Common myeloid progenitor, CD34-positive (primary cell): ENCODE results near the gene LNX2.
A peak's percentile ranks its signal among the peaks of the same experiment; 100 is the strongest.

Experiments
- CTCF ChIA-PET: fragments of 350-600 bp; sonication (Branson Sonifier 250); formaldehyde crosslinking; loops from one replicate; lab custom pipeline; 2021; ENCODE audit warnings: antibody characterized with exemption; lab: Charles Lee
- POLR2A ChIA-PET: fragments of 350-600 bp; sonication (Branson Sonifier 250); formaldehyde crosslinking; loops from one replicate; lab custom pipeline; 2021; ENCODE audit warnings: antibody characterized with exemption; lab: Charles Lee
- DNase-seq, 3 donors: peaks; one replicate each; pipeline versions ENCODE4 v3.0.0 to v3.0.0-alpha.2; 2013
- H3K27ac ChIP-seq, 2 experiments: 1 replicate in 1 of 2; 2 replicates in 1 of 2; pipeline ENCODE4 v1.7.0; 2013; ENCODE audit warnings: inconsistent platforms in 2 of 2, low read length in 2 of 2, mild to moderate bottlenecking in 2 of 2, low read depth in 1 of 2, moderate library complexity in 1 of 2; ENCODE audit not compliant: severe bottlenecking in 2 of 2, insufficient read depth in 1 of 2, poor library complexity in 1 of 2
- H3K27me3 ChIP-seq, 5 experiments: replicated peaks in 2 of 5; 1 replicate in 3 of 5; 2 replicates in 2 of 5; pipeline versions ENCODE4 v1.6.1 to v1.7.0; 2013; ENCODE audit warnings: low read length in 4 of 5, mild to moderate bottlenecking in 2 of 5, moderate library complexity in 2 of 5, inconsistent platforms in 1 of 5; ENCODE audit not compliant: insufficient read depth in 5 of 5, control insufficient read depth in 4 of 5
- H3K36me3 ChIP-seq, 4 experiments: 1 replicate in 2 of 4; 2 replicates in 2 of 4; pipeline versions ENCODE4 v1.6.1 to v1.7.0; 2013; ENCODE audit warnings: low read length in 3 of 4, control low read depth in 1 of 4, mild to moderate bottlenecking in 1 of 4; ENCODE audit not compliant: control insufficient read depth in 4 of 4, insufficient read depth in 4 of 4
- H3K4me1 ChIP-seq, 4 experiments: 1 replicate in 3 of 4; 2 replicates in 1 of 4; pipeline versions ENCODE4 v1.6.1 to v1.7.1; 2013; ENCODE audit warnings: low read length in 3 of 4, mild to moderate bottlenecking in 3 of 4, control low read depth in 1 of 4, inconsistent platforms in 1 of 4, moderate library complexity in 1 of 4; ENCODE audit not compliant: control insufficient read depth in 4 of 4, insufficient read depth in 4 of 4; ENCODE audit errors: control extremely low read depth in 1 of 4
- H3K4me3 ChIP-seq, 7 experiments: 1 replicate in 4 of 7; 2 replicates in 3 of 7; pipeline versions ENCODE4 v1.5.1 to v1.7.0; 2013; ENCODE audit warnings: mild to moderate bottlenecking in 7 of 7, low read length in 6 of 7, moderate library complexity in 6 of 7, inconsistent platforms in 2 of 7, low read depth in 2 of 7, control low read depth in 1 of 7; ENCODE audit not compliant: insufficient read depth in 4 of 7, control insufficient read depth in 1 of 7; ENCODE audit errors: extremely low read depth in 1 of 7
- H3K9me3 ChIP-seq, 5 experiments: 1 replicate in 4 of 5; 2 replicates in 1 of 5; pipeline versions ENCODE4 v1.6.1 to v1.7.1; 2013; ENCODE audit warnings: low read length in 4 of 5, mild to moderate bottlenecking in 2 of 5, inconsistent platforms in 1 of 5, low read depth in 1 of 5, moderate library complexity in 1 of 5; ENCODE audit not compliant: control insufficient read depth in 4 of 5, insufficient read depth in 2 of 5; ENCODE audit errors: control extremely low read depth in 1 of 5
- WGBS: methylation state at CpG from one replicate; pipeline ENCODE4 v1.1.5; 2013; ENCODE audit not compliant: insufficient coverage; 5-methylcytosine and 5-hydroxymethylcytosine counted together

Gene LNX2

DNA sequence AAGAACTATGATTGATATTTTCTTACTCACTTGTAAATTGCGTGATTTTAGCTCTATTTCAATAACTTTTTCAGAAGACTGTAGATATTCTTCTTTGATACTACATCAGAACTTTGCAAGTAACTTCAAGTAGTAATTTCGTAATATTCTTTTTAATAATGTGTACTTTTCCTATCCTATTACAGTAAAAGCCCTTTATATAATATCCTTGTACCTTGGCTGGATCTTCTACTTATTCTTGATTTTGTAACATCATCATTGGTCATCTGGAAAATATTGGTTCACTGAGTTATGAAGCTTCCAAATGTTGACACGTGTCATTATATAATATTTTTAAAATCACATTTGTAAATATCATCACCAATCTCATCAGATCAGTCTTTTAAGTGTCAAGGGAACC lies 33.7 kb upstream of the LNX2 start:
- DNase-seq: no peak
- no peak overlapping the region for H3K27ac ChIP-seq
- H3K36me3 ChIP-seq: peaks cover 20 to 52% (median 30%) of the 10 kb centered on the region in 4 experiments
- peaks cover 6 to 28% (median 14%) of the 10 kb centered on the region in 5 experiments for H3K9me3 ChIP-seq
- H3K4me1 ChIP-seq: no peaks in the 10 kb centered on the region
- H3K27me3 ChIP-seq: no peaks in the 10 kb centered on the region
- no CpG with 5 or more reads among the region's 3 CpGs for WGBS
- H3K4me3 ChIP-seq: no peak overlapping the region
- CTCF ChIA-PET: interaction anchor here (0.6 to 1.5 kb wide), 4 partner anchors 14 to 218 kb away, joined by 3 to 5 read pairs (median 3); partner anchors contain the start of gene LNX2
- POLR2A ChIA-PET: no interaction called here

- 100% methylated on average over 1 of the region's 1 CpG for WGBS
- Histone ChIP-seq H3K9me3 (peaks cover 6 to 38% (median 17%) of the 10 kb centered on the region in 5 experiments), H3K4me3 (no peak overlapping the region), H3K27me3 (no peaks in the 10 kb centered on the region), H3K4me1 (no peaks in the 10 kb centered on the region), H3K36me3 (peaks cover 30 to 60% (median 41%) of the 10 kb centered on the region in 4 experiments), H3K27ac (no peak overlapping the region)
- CTCF ChIA-PET: interaction anchor here (1.4 to 2.2 kb wide), 4 partner anchors 12 to 176 kb away, joined by 3 to 8 read pairs (median 4); no protein-coding TSS in a partner anchor
- POLR2A ChIA-PET: no interaction called here
- peak in 1 of 3 donors; percentile 7 for DNase-seq
Observed at GRCh38 chr13:27650312-27650711, 30.0 kb upstream of the LNX2 start.

DNA sequence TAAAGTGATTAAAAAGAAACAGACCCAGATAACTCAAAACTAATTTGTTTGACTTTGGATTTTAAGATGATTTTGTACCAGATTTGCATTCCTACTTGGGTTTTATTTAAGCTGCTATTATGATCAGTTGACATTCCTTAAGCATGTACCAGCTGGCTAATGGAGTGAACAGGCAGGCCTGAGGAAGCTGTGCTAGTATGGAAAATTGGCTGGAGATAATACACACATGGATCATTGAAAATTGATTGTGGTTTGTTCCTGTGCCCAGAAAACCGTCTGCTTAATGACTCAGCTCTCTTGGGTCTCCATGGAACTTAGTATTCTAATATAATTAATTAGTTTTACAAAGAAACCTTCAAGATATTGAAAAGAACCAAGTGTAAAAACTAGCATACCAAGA lies 24.0 kb upstream of the LNX2 start:
- ChIA-PET CTCF (interaction anchor here (1.3 to 2.2 kb wide), 2 partner anchors 22 to 193 kb away, joined by 3 to 8 read pairs; partner anchors contain the start of gene MTIF3), POLR2A (no interaction called here)
- peaks cover 2 to 18% (median 10%) of the 10 kb centered on the region in 4 experiments for H3K4me1 ChIP-seq
- H3K27me3 ChIP-seq: no peaks in the 10 kb centered on the region
- no CpG with 5 or more reads among the region's 1 CpG for WGBS
- H3K4me3 ChIP-seq: peak overlapping the region in 1 of 7 experiments; percentile 21
- peak overlapping the region in 1 of 2 experiments; percentile 7 for H3K27ac ChIP-seq
- peaks cover 10 to 27% (median 15%) of the 10 kb centered on the region in 4 experiments for H3K36me3 ChIP-seq
- DNase-seq: peak in 2 of 3 donors; percentile 33 to 59
- peaks cover 0 to 12% (median 5%) of the 10 kb centered on the region in 5 experiments for H3K9me3 ChIP-seq

DNA sequence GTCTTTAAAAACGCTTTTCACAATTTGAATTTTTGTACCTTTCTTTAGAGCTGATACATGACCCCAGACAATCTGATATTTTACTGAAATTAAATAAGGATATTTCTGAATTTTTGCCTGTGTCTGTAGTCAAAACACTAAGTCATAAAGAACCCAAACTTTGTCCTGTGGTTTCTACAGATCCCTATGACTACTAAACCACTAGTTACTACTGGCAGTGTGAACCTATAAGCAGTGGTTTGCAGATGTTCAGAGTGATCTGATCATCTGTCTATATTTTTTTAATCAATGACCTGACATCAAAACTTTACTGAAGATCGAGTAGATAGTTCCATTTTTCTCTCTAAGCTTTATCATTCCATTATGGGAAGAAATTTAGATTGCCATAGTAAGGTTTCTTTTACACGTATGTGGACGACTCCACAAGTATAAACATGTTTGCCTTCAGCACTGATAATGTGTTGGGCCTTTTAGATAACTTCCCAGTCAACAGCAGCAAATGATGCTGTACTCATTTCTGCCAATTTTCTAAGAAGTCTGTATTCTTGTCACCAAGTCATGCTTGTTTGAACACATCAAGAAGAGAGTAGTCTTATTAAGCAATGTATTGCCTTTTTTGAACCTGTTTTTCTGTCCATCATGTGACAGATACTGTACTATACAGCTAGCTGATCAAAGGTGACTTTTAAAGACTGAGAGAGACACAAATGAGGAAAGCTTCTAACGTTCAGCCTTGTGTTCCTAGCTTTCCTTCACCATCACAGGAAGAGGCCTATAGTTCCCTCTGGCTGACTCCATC lies 23.2 kb upstream of the LNX2 start:
- no peak overlapping the region for H3K4me3 ChIP-seq
- H3K36me3 ChIP-seq: peaks cover 2 to 19% (median 8%) of the 10 kb centered on the region in 4 experiments
- POLR2A ChIA-PET: no interaction called here
- WGBS: 58% methylated on average over 2 of the region's 5 CpGs
- peak overlapping the region in 1 of 2 experiments; percentile 7 for H3K27ac ChIP-seq
- peaks cover 2 to 18% (median 10%) of the 10 kb centered on the region in 4 experiments for H3K4me1 ChIP-seq
- DNase-seq: peak in 2 of 3 donors; percentile 7 to 15
- H3K9me3 ChIP-seq: peaks cover 0 to 5% (median 3%) of the 10 kb centered on the region in 5 experiments
- CTCF ChIA-PET: interaction anchor here (0.6 to 2.2 kb wide), 3 partner anchors 11 to 70 kb away, joined by 3 to 8 read pairs (median 6); no protein-coding TSS in a partner anchor
- H3K27me3 ChIP-seq: no peaks in the 10 kb centered on the region

DNA sequence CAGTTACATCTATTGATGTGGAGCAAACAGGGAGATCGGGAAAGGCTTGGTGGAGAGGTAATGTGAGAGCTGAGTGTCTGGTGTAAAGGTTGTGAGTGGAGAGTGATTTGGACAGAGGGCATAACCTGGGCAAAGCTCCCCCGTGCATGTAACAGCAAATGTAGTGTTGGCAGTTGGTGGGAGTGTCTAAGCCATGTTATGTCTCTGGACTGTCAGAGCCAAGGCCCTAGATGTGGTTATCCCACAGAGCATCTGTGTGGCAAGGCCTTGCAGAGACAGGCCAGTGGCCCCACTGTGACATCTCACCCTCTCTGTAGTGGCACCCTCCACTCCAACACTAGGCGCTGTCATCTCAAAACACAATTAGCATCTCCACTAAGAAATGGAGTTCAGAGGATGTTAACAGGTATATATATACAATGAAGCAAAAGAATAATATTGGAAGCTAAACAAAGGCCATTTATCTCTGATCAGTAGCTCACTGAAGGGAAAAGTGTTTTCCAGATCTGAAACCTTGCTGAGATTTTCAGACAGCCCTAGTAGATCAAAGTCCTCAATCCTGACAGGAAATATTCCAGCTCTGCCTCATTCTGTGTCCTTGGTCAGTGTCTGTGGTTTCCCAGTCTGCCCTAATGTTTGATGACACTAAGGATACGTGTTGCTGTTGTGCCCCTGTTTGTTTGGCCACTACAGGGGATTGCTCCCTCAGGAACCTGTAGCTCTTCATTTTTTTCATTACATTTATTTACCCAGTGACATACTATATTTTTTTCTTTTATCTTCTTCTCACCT lies 21.6 kb upstream of the LNX2 start:
- ChIA-PET POLR2A (no interaction called here), CTCF (interaction anchor here (0.5 to 1.5 kb wide), 4 partner anchors 9 to 71 kb away, joined by 3 to 6 read pairs (median 4); no protein-coding TSS in a partner anchor)
- H3K4me3 ChIP-seq: no peak overlapping the region
- H3K36me3 ChIP-seq: peaks cover 0 to 15% (median 3%) of the 10 kb centered on the region in 4 experiments
- WGBS: 100% methylated on average over 1 of the region's 4 CpGs
- H3K4me1 ChIP-seq: peaks cover 4 to 23% (median 12%) of the 10 kb centered on the region in 4 experiments
- H3K9me3 ChIP-seq: no peaks in the 10 kb centered on the region
- DNase-seq: peak in 1 of 3 donors; percentile 17
- no peaks in the 10 kb centered on the region for H3K27me3 ChIP-seq
- no peak overlapping the region for H3K27ac ChIP-seq

- H3K4me1 ChIP-seq: peaks cover 2 to 22% (median 8%) of the 10 kb centered on the region in 4 experiments
- no peaks in the 10 kb centered on the region for H3K9me3 ChIP-seq
- POLR2A ChIA-PET: no interaction called here
- H3K4me3 ChIP-seq: no peak overlapping the region
- no peaks in the 10 kb centered on the region for H3K27me3 ChIP-seq
- CTCF ChIA-PET: interaction anchor here (0.7 to 2.3 kb wide), 5 partner anchors 10 to 188 kb away, joined by 3 to 8 read pairs (median 4); no protein-coding TSS in a partner anchor
- DNase-seq: no peak
- H3K27ac ChIP-seq: no peak overlapping the region
- H3K36me3 ChIP-seq: peaks cover 0 to 10% (median 4%) of the 10 kb centered on the region in 4 experiments
Observed at GRCh38 chr13:27639186-27639585, 18.9 kb upstream of the LNX2 start.
